Right kidney (tissue), 1 donor: ENCODE results near the gene SGTA.
"Not testable (repeated sequence)": the region's sequence is repeated elsewhere in the genome, so short reads cannot be mapped to it uniquely, and the experiment has no call there.

Experiments used
- DNase-seq: peaks from one replicate; pipeline ENCODE4 v3.0.0-alpha.2; 2016

SGTA gene

DNA sequence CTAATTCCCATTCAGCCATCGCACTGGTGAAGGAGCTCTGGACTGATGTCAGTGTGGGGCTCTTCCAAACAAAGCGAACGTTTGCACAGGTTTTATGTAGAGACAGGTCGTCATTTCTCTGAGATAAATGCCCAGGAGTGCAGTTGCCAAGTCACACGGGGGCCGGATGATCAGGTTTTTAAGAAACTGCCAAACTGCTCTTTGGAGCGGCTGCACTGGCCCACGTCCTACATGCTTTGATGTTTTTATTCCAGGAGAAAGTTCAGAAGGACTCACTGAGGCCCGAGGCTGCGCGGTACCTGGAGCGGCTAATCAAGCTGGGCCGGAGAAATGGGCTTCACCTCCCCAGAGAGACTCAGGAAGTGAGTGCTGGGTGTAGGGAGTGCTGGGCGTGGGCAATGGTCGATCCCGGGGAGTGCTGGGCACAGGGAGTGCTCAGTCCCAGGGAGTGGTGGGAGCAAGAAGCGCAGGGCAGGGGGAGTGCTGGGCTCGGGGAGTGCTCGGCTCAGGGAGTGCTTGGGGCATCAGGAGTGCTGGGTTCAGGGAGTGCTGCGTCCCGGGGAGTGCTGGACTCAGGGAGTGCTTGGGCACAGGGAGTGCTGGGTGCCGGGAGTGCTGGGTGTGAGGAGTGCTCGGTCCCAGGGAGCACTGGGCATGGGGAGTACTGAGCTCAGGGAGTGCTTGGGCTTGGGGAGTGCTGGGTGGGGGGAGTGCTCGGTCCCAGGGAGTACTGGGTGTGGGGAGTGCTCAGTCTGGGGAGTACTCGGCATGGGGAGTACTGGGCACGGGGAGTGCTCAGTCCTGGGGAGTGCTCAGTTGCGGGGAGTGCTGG lies 13.0 kb upstream of the SGTA start:
- no peak for DNase-seq

- no peak for DNase-seq
Measured at GRCh38 chr19:2793577-2793976, 10.5 kb upstream of the SGTA start.

DNA sequence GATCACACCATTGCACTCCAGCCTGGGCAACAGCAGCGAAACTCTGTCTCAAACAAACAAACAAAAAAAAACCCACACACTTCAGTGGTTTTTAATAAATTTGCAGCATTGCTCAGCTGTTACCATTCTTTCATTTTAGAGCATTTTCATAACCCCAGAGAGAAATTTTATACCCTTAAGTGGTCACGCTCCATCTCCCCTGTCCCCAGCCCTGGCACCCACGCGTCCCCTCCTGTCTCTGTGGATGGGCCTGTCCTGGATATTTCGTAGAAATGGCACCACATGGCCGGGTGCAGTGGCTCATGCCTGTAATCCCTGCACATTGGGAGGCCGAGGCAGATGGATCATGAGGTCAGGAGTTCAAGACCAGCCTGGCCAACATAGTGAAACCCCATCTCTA lies 10.1 kb upstream of the SGTA start:
- DNase-seq, result no peak

DNA sequence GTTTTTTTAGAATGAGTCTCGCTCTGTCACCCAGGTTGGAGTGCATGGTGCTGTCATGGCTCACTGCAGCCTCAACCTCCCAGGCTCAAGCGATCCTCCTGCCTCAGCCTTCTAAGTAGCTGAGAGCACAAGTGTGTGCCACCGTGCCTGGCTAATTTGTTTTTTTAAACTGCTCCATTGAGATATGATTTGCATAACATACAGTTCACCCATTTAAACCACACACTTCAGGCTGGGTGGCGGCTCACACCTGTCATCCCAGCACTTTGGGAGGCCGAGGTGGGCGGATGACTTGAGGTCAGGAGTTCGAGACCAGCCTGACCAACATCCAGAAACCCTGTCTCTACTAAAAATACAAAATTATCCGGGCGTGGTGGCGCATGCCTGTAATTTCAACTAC lies 9.6 kb upstream of the SGTA start:
- DNase-seq, result not testable (repeated sequence)

GRCh38 chr19:2791876-2792275 lies 8.8 kb upstream of the SGTA start:
- no peak for DNase-seq

DNA sequence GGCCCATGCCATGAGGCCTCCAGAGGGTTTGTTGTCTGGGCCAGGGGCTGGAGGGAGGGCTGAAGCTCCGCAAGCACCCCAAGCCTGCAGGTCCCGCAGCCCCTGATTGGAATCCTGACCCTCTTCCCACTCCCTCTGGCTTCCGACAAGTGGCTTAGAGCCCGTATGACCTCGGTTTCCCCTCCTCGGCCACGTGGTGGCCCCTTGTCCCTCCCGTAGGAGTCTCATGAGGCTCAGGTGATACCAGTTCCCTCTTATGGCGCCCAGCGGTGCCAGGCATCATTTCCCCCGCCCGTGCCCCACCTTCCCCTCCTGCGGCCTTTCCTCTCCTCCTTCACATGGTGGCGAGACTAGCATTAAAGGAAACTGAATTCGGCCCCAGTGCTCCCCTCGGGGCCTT lies 8.4 kb upstream of the SGTA start:
- DNase-seq, result no peak

- DNase-seq, result no peak
Measured at GRCh38 chr19:2790557-2791271, 7.6 kb upstream of the SGTA start.

- no peak for DNase-seq
Measured at GRCh38 chr19:2790194-2790556, 7.1 kb upstream of the SGTA start.

GRCh38 chr19:2788237-2788636 lies 5.2 kb upstream of the SGTA start:
- DNase-seq, result no peak

DNA sequence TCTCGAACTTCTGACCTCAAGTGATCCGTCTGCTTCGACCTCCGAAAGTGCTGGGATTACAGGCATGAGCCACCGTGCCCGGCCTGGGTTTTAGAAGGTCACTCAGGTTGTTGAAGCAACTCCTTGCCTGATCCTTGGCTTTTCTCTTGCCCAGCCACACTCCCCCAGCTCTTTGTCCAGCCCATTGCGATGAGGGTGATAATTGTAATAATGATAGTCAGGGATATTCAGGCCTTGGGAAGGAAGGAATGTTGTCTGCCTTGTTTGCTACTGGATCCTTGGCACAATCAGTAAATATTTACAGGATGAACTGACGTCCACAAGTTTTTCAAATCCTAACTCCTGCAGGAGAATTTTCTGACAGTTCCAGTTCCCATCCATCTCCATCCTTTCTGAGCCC lies 4.0 kb upstream of the SGTA start:
- DNase-seq, result no peak

- DNase-seq, result peak; percentile 87
Measured at GRCh38 chr19:2785244-2785997, 2.3 kb upstream of the SGTA start, which contains the start of gene THOP1. THOP1 (plus strand) TSS chr19:2785503; CDS start chr19:2785663, 160 bp downstream.

DNA sequence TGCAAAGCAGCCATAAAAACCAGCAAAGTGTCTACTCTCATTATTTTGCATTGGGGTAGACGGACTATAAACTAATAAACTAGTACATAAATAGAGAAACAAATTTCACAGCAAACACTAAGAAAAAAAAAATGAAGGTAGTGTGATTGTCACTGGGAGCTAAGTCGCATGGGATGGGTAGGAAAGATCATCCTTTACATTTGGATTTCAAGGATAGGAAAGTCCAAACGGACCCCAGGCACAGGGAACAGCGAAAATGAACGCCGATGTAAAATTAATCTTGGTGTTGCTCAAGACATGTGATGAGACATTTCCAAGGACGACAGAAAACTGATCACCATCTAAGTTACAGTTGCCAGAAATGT lies 690 bp upstream of the SGTA start:
- peak; percentile 11 for DNase-seq

GRCh38 chr19:2782329-2782935 lies 641 bp downstream of the SGTA start:
- DNase-seq, result peak; percentile 10

- no peak for DNase-seq
Measured at GRCh38 chr19:2780284-2780683, 2.8 kb downstream of the SGTA start.

GRCh38 chr19:2779121-2779740 lies 3.8 kb downstream of the SGTA start:
- DNase-seq, result no peak

DNA sequence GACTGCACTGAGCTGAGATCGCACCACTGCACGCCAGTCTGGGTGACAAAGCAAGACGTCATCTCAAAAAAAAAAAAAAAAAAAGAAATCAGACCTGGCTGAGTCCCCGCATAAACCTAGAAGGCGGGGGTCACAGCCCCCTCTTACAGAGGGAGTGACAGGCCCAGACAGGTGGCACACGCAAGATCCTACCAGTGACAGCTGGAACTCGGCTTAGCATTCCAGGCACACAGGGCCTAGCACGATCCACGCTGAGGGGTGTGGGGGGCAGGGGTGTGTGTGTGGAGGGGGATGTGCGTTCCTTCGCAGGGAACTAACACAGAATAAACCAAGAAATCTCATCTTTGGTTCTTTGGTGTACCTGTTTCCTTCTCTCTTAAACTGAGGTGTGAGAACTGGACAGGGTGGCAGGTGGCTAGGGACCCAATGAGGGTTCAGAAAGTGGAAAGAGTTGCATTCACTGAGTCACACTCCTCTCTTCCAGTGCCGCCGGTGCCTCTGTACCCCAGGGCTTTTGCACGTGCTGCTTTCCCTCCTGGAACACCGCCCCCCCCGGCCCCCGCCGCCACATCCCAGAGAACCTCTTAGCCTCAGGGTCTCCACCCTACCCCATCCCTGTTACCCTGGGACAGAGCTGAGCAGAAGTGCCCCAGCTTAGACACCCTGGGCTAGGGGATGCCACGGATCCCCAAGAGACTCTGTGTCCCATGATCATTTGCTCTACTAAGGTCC lies 5.0 kb downstream of the SGTA start:
- no peak for DNase-seq

- no peak for DNase-seq
Measured at GRCh38 chr19:2775556-2776430, 7.3 kb downstream of the SGTA start.

- DNase-seq, result no peak
Measured at GRCh38 chr19:2774953-2775555, 8.0 kb downstream of the SGTA start.

DNA sequence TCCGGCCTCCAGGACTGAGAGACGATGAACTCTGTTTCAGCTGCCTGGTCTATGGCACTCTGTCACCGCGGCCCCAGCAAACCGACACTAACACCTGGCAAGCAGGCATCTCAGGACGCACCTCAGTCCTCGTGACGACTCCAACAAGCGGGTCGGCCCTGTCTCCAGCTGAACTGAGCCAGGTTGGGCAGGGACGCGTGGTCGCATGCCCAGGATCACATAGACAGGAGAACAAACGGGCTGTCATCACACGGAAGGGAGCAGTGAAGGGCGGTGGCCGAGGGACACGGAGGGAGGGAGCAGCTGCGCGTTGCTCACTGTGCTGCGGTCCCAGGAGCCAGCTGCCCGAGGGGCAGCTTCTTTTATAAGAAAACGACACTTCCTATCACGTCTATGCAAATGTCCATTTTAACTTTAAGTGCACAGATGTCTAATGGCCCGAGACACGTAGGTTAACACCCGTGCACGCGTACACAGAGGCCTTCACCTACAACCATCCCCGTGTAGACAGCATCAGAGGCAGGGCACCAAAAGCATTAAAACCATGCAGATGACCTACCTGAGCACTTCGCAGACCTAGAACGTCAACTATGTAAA lies 8.9 kb downstream of the SGTA start:
- no peak for DNase-seq
